ENCODE results near the gene RAI1.

RAI1 gene

DNA sequence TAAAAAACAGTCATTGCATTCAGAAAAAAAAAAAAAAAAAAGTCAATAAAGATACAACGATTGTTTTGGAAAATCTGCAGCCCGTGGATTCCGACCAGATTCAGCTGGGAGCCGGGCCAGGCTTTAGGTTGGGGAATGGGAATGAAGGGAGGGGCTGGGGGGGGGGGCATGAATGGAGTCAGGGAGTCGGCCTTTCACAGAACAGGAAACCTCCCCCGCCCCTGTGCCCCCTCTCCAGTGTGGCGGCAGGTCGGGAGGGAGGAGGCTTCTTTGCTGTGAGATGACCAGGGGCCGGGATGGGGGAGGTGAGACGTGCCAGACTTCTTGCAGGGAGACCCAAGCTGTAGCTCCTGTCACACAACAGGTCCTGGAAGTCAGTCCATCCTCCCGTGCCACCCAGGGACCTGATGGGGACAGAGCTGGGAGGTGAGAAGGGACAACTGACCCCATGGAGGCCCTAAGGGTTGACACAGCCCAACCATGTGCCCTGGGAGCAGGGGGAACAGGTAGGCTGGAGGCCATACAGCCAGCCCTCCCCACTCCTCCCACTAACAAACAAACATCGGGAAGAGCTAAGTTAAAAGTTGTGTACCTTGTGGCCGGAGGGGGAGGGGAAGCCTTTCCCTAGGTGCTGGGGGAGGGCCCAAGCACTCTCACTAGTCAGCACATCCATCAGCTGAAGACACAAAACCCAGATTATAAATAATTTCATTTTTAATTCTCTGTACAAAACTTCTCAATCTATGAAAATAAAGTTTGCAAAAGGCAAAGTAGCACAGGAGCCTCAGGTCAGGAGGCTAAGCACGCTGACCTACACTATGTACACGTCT lies 130.3 kb downstream of the RAI1 start:
- DNase-seq (ENCODE audit: extremely low read depth, insufficient read length), result no peak
- Histone ChIP-seq H3K4me3 (replicated peaks; ENCODE audit: low read depth, low read length) (no peak overlapping the region), H3K27me3 (replicated peaks; ENCODE audit: control insufficient read depth, insufficient read depth, low read length) (no peaks in the 10 kb centered on the region), H3K36me3 (ENCODE audit: control insufficient read depth, insufficient read depth, low read length) (peaks cover 4% of the 10 kb centered on the region)
- TF ChIP-seq, protein P1, sequence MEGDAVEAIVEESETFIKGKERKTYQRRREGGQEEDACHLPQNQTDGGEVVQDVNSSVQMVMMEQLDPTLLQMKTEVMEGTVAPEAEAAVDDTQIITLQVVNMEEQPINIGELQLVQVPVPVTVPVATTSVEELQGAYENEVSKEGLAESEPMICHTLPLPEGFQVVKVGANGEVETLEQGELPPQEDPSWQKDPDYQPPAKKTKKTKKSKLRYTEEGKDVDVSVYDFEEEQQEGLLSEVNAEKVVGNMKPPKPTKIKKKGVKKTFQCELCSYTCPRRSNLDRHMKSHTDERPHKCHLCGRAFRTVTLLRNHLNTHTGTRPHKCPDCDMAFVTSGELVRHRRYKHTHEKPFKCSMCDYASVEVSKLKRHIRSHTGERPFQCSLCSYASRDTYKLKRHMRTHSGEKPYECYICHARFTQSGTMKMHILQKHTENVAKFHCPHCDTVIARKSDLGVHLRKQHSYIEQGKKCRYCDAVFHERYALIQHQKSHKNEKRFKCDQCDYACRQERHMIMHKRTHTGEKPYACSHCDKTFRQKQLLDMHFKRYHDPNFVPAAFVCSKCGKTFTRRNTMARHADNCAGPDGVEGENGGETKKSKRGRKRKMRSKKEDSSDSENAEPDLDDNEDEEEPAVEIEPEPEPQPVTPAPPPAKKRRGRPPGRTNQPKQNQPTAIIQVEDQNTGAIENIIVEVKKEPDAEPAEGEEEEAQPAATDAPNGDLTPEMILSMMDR (IDR thresholded peaks at IDR 0.05; ENCODE audit: insufficient read depth, low read length, poor library complexity, severe bottlenecking), result no peak

DNA sequence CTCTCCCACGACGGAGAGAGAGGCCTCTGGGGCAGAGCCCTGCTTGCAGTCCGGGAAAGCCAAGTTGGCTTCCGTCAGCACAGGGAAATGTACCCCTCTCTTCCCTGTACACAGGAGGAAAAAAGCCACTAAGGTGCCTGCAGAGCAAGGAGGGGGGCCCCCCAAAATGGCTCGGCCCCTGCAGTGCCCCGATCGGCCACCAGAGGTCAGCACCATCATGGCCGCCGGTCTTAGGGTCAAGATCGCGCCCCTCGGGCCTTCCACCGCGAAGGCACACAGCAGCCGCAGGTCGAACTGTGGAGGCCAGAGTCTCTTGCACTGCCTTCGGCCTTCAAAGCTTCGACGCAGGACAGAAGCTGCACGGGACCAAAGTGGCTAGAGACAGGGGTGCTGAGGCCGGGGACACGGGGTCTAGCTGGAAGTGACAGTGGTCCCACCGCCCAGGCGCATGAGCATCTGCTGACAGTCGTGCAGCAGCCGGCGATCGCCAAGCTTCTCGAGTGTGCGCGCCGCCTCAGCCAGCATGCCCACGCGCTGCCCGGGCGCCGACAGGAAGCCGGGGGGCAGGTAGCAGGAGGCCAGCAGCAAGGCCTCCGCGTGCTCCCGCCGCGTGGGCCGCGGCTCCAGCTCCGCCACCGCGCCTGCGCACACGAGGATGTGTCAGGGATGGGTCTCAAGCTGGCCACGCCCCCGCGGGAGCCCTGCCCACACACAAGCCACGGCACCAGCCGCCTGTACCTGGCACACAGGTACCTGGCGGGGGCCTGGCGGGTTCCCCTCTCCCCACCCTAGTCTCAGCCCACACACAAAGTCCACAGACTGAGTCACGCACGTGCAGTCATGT lies 131.2 kb downstream of the RAI1 start:
- peaks cover 8% of the 10 kb centered on the region for H3K36me3 ChIP-seq (ENCODE audit: control insufficient read depth, insufficient read depth, low read length)
- no peak overlapping the region for H3K4me3 ChIP-seq (replicated peaks; ENCODE audit: low read depth, low read length)
- DNase-seq (ENCODE audit: extremely low read depth, insufficient read length), result peak; percentile 80
- H3K27me3 ChIP-seq (replicated peaks; ENCODE audit: control insufficient read depth, insufficient read depth, low read length), result no peaks in the 10 kb centered on the region
- TF ChIP-seq, protein P1 (IDR thresholded peaks at IDR 0.05; ENCODE audit: insufficient read depth, low read length, poor library complexity, severe bottlenecking), result peak; percentile 99

DNA sequence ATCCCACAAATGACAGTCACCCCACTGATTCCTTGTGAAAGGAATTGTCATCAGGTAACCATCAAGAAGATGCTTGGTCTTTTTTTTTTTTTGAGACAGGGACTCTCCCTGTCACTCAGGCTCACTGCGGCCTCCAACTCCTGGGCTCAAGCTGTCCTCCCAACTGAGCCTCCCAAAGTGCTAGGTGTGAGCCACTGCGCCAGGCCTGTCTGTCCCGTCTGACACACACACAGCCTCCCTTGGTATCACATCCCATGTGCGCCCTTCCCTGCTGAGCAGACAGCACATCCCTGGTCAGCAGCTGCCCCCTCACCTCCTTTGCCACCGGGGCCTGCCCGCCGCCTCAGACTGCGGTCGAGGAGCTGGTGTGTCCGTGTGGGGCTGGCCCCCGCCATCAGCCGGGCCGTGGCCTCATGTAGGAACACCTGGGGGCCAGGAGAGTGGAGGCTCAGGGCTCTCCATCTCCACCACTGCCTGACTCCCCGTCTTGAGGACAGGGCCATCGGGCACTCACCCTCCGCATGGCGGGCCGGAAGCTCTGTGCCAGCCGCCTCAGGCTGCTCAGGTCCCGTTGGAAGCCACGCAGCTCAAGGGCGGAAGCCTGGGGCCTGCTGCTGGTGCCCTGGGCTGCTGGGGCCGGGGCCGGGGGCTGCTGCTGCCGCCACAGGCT lies 131.9 kb downstream of the RAI1 start:
- DNase-seq (ENCODE audit: extremely low read depth, insufficient read length), result no peak
- TF ChIP-seq, protein P1 (IDR thresholded peaks at IDR 0.05; ENCODE audit: insufficient read depth, low read length, poor library complexity, severe bottlenecking), result no peak
- H3K27me3 ChIP-seq (replicated peaks; ENCODE audit: control insufficient read depth, insufficient read depth, low read length), result no peaks in the 10 kb centered on the region
- no peak overlapping the region for H3K4me3 ChIP-seq (replicated peaks; ENCODE audit: low read depth, low read length)
- peaks cover 11% of the 10 kb centered on the region for H3K36me3 ChIP-seq (ENCODE audit: control insufficient read depth, insufficient read depth, low read length)

DNA sequence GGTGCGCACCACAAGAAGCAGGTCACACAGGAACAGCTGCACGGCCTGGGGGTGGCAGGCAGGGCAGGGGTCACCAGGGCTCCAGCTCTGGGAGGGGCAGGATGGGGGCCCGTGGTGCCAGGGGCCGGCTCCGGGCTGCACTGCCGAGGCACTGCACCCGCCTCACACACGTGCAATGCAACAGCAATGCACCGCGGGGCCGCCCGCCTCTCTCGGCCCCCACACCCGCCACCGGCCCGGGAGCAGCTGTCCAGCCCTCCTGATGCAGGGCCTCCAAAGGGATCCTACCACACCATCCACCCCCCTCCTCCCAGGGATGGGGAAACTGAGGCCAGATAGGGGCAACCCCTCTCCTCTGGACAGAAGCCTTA lies 132.5 kb downstream of the RAI1 start:
- H3K36me3 ChIP-seq (ENCODE audit: control insufficient read depth, insufficient read depth, low read length), result peaks cover 11% of the 10 kb centered on the region
- no peak overlapping the region for H3K4me3 ChIP-seq (replicated peaks; ENCODE audit: low read depth, low read length)
- TF ChIP-seq, protein P1 (IDR thresholded peaks at IDR 0.05; ENCODE audit: insufficient read depth, low read length, poor library complexity, severe bottlenecking), result no peak
- H3K27me3 ChIP-seq (replicated peaks; ENCODE audit: control insufficient read depth, insufficient read depth, low read length), result no peaks in the 10 kb centered on the region
- DNase-seq (ENCODE audit: extremely low read depth, insufficient read length), result no peak

DNA sequence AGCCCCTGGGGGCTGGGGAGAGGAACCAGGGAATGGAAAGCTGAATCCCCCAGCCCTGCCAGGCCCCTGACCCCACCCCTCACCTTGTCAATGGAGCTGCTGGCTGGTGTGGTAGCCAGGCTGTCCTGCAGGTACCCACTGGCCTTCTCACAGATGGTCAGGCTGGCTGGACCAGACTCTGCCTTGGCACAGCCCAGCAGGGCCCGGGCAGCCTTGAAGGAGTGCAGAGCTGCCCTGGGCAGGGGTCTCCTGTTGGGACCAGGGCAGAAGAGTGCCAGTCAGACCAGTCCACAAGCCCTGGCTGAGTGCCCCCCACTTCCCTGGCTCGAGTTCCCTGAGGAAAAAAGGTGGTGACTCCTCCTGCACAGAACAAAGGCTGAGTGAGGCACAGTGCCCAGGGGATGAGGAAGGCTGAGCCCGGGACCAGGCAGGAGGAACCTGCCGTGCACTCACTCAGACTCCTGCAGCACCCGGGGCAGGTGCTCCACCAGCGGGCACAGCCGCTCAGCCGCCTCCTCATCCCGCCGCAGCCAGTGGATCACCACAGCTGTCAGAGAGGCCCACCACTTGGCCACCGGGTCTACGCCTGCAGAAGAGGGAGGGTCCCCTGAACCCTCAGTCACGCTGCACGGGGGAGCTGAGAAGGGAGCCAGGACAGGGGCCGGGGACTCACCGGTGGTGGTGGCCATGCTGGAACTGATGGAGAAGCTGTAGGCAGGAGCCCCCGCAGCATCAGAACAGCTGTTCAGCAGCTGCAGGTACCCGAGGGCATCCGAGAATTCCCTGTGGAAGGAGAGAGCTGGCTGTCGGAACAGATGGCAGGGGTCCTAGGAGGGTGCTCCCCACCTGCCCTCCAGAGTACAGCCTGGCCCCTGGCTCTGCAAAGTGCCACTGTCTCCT lies 133.2 kb downstream of the RAI1 start:
- no peak for DNase-seq (ENCODE audit: extremely low read depth, insufficient read length)
- Histone ChIP-seq H3K36me3 (ENCODE audit: control insufficient read depth, insufficient read depth, low read length) (peaks cover 12% of the 10 kb centered on the region), H3K27me3 (replicated peaks; ENCODE audit: control insufficient read depth, insufficient read depth, low read length) (no peaks in the 10 kb centered on the region), H3K4me3 (replicated peaks; ENCODE audit: low read depth, low read length) (no peak overlapping the region)
- TF ChIP-seq, protein P1 (IDR thresholded peaks at IDR 0.05; ENCODE audit: insufficient read depth, low read length, poor library complexity, severe bottlenecking), result no peak
